HUES64 (cell line): ENCODE measurements around the gene FAAP20.

ENCODE experiments used
- H3K27ac ChIP-seq: 2 replicates; pipeline ENCODE4 v1.7.0; 2013; ENCODE audit warnings: low read depth, low read length, inconsistent platforms
- H3K27me3 ChIP-seq: 2 replicates; pipeline ENCODE4 v1.6.1; 2013; ENCODE audit warnings: mild to moderate bottlenecking, low read length; ENCODE audit not compliant: insufficient read depth
- H3K36me3 ChIP-seq: 2 replicates; pipeline ENCODE4 v1.6.1; 2013; ENCODE audit warnings: mild to moderate bottlenecking, low read length; ENCODE audit not compliant: insufficient read depth
- H3K4me1 ChIP-seq: 2 replicates; pipeline ENCODE4 v1.6.1; 2013; ENCODE audit warnings: mild to moderate bottlenecking, low read length, moderate library complexity; ENCODE audit not compliant: insufficient read depth
- H3K4me3 ChIP-seq: 2 replicates; pipeline ENCODE4 v1.5.1; 2013; ENCODE audit warnings: mild to moderate bottlenecking, low read length, moderate library complexity
- H3K9ac ChIP-seq: 2 replicates; pipeline ENCODE4 v1.6.1; 2013; ENCODE audit warnings: mild to moderate bottlenecking, low read depth, low read length
- H3K9me3 ChIP-seq: 2 replicates; pipeline ENCODE4 v1.6.1; 2013; ENCODE audit warnings: low read depth, low read length; ENCODE audit not compliant: insufficient read depth
- WGBS: fragments of 150-250, 120-280 bp; methylation state at CpG from one replicate; pipeline ENCODE4 v1.1.7; 2013; ENCODE audit warnings: missing lambda C conversion rate; 5-methylcytosine and 5-hydroxymethylcytosine counted together

The FAAP20 gene

GRCh38 chr1:2159124-2159523 lies 35.4 kb downstream of the FAAP20 start:
- H3K9ac ChIP-seq = no peak overlapping the region
- WGBS = 96% methylated on average over 18 of the region's 18 CpGs
- H3K27me3 ChIP-seq = no peaks in the 10 kb centered on the region
- no peaks in the 10 kb centered on the region for H3K4me1 ChIP-seq
- H3K36me3 ChIP-seq = peaks cover 14% of the 10 kb centered on the region
- H3K9me3 ChIP-seq = no peaks in the 10 kb centered on the region
- no peak overlapping the region for H3K27ac ChIP-seq
- no peak overlapping the region for H3K4me3 ChIP-seq

- no peak overlapping the region for H3K9ac ChIP-seq
- WGBS = 94% methylated on average over 16 of the region's 16 CpGs
- no peaks in the 10 kb centered on the region for H3K27me3 ChIP-seq
- H3K36me3 ChIP-seq = peaks cover 15% of the 10 kb centered on the region
- H3K4me3 ChIP-seq = no peak overlapping the region
- H3K27ac ChIP-seq = no peak overlapping the region
- no peaks in the 10 kb centered on the region for H3K9me3 ChIP-seq
- H3K4me1 ChIP-seq = no peaks in the 10 kb centered on the region
Observed at GRCh38 chr1:2158272-2158671, 36.3 kb downstream of the FAAP20 start.

GRCh38 chr1:2157856-2158255 lies 36.7 kb downstream of the FAAP20 start:
- H3K27me3 ChIP-seq = no peaks in the 10 kb centered on the region
- 95% methylated on average over 19 of the region's 19 CpGs for WGBS

GRCh38 chr1:2156866-2157265 lies 37.7 kb downstream of the FAAP20 start:
- H3K9me3 ChIP-seq = no peaks in the 10 kb centered on the region
- no peaks in the 10 kb centered on the region for H3K27me3 ChIP-seq
- no peak overlapping the region for H3K4me3 ChIP-seq
- no peak overlapping the region for H3K9ac ChIP-seq
- H3K27ac ChIP-seq = no peak overlapping the region
- no peaks in the 10 kb centered on the region for H3K4me1 ChIP-seq
- WGBS = 93% methylated on average over 9 of the region's 9 CpGs
- peaks cover 24% of the 10 kb centered on the region for H3K36me3 ChIP-seq

More at GRCh38 chr1:2157856-2158255, 36.7 kb downstream of the FAAP20 start:
- H3K27ac ChIP-seq = no peak overlapping the region
- no peak overlapping the region for H3K4me3 ChIP-seq
- H3K36me3 ChIP-seq = peaks cover 19% of the 10 kb centered on the region
- H3K4me1 ChIP-seq = no peaks in the 10 kb centered on the region
- no peak overlapping the region for H3K9ac ChIP-seq
- no peaks in the 10 kb centered on the region for H3K9me3 ChIP-seq

- no peaks in the 10 kb centered on the region for H3K4me1 ChIP-seq
- WGBS = 93% methylated on average over 6 of the region's 6 CpGs
- H3K4me3 ChIP-seq = no peak overlapping the region
- H3K9ac ChIP-seq = no peak overlapping the region
- H3K27me3 ChIP-seq = no peaks in the 10 kb centered on the region
- no peaks in the 10 kb centered on the region for H3K9me3 ChIP-seq
- H3K36me3 ChIP-seq = peaks cover 30% of the 10 kb centered on the region
- no peak overlapping the region for H3K27ac ChIP-seq
Observed at GRCh38 chr1:2155788-2156187, 38.8 kb downstream of the FAAP20 start.

- 96% methylated on average over 10 of the region's 10 CpGs for WGBS
Observed at GRCh38 chr1:2155147-2155598, 39.4 kb downstream of the FAAP20 start.

GRCh38 chr1:2154022-2154421 lies 40.5 kb downstream of the FAAP20 start:
- 97% methylated on average over 21 of the region's 21 CpGs for WGBS

More at GRCh38 chr1:2155147-2155598, 39.4 kb downstream of the FAAP20 start:
- Histone ChIP-seq H3K27ac (no peak overlapping the region), H3K27me3 (no peaks in the 10 kb centered on the region), H3K9ac (no peak overlapping the region), H3K4me1 (no peaks in the 10 kb centered on the region), H3K9me3 (no peaks in the 10 kb centered on the region), H3K4me3 (no peak overlapping the region), H3K36me3 (peaks cover 36% of the 10 kb centered on the region)

GRCh38 chr1:2152954-2153353 lies 41.6 kb downstream of the FAAP20 start:
- Histone ChIP-seq H3K27ac (no peak overlapping the region), H3K4me3 (no peak overlapping the region), H3K9me3 (no peaks in the 10 kb centered on the region), H3K36me3 (peaks cover 40% of the 10 kb centered on the region), H3K9ac (no peak overlapping the region), H3K4me1 (no peaks in the 10 kb centered on the region), H3K27me3 (no peaks in the 10 kb centered on the region)
- WGBS = 97% methylated on average over 11 of the region's 11 CpGs

More at GRCh38 chr1:2154022-2154421, 40.5 kb downstream of the FAAP20 start:
- Histone ChIP-seq H3K27me3 (no peaks in the 10 kb centered on the region), H3K9me3 (no peaks in the 10 kb centered on the region), H3K4me1 (no peaks in the 10 kb centered on the region), H3K36me3 (peaks cover 35% of the 10 kb centered on the region), H3K9ac (no peak overlapping the region), H3K4me3 (no peak overlapping the region), H3K27ac (no peak overlapping the region)

GRCh38 chr1:2151911-2152310 lies 42.7 kb downstream of the FAAP20 start:
- no peaks in the 10 kb centered on the region for H3K9me3 ChIP-seq
- H3K27ac ChIP-seq = no peak overlapping the region
- H3K4me1 ChIP-seq = no peaks in the 10 kb centered on the region
- WGBS = 97% methylated on average over 6 of the region's 6 CpGs
- H3K4me3 ChIP-seq = no peak overlapping the region
- H3K9ac ChIP-seq = no peak overlapping the region
- H3K27me3 ChIP-seq = no peaks in the 10 kb centered on the region
- H3K36me3 ChIP-seq = peaks cover 43% of the 10 kb centered on the region

- Histone ChIP-seq H3K27me3 (no peaks in the 10 kb centered on the region), H3K4me3 (no peak overlapping the region), H3K9me3 (no peaks in the 10 kb centered on the region), H3K36me3 (peaks cover 43% of the 10 kb centered on the region), H3K4me1 (no peaks in the 10 kb centered on the region), H3K27ac (no peak overlapping the region), H3K9ac (no peak overlapping the region)
- 95% methylated on average over 10 of the region's 10 CpGs for WGBS
Observed at GRCh38 chr1:2151252-2151651, 43.3 kb downstream of the FAAP20 start.

- H3K27ac ChIP-seq = no peak overlapping the region
- H3K36me3 ChIP-seq = peaks cover 48% of the 10 kb centered on the region
- H3K4me1 ChIP-seq = no peaks in the 10 kb centered on the region
- H3K27me3 ChIP-seq = no peaks in the 10 kb centered on the region
- no peak overlapping the region for H3K9ac ChIP-seq
- no peak overlapping the region for H3K4me3 ChIP-seq
- 97% methylated on average over 19 of the region's 19 CpGs for WGBS
- no peaks in the 10 kb centered on the region for H3K9me3 ChIP-seq
Observed at GRCh38 chr1:2150801-2151200, 43.8 kb downstream of the FAAP20 start.

- Histone ChIP-seq H3K4me3 (no peak overlapping the region), H3K27me3 (no peaks in the 10 kb centered on the region), H3K4me1 (no peaks in the 10 kb centered on the region), H3K27ac (no peak overlapping the region), H3K9ac (no peak overlapping the region), H3K9me3 (no peaks in the 10 kb centered on the region), H3K36me3 (peaks cover 49% of the 10 kb centered on the region)
- WGBS = 97% methylated on average over 14 of the region's 14 CpGs
Observed at GRCh38 chr1:2148691-2149090, 45.9 kb downstream of the FAAP20 start.
